Lung (tissue), 12 donors: ENCODE measurements around the gene COG4. TPM values are rescaled to one million over a fixed set of nuclear protein-coding genes. Genes with fewer than 3 reads are reported as not detected.

Source experiments
- ATAC-seq: fragments of 200-7000 bp; cut with Tn5 transposase; one replicate; pipeline ENCODE4 v1.9.1; 2020; ENCODE audit warnings: moderate number of reproducible peaks; ENCODE audit not compliant: insufficient read depth, low FRiP score
- DNase-seq, 3 donors: peaks; one replicate each; pipeline ENCODE4 v3.0.0-alpha.2; 2013 to 2017
- H3K27ac ChIP-seq, 2 donors: one replicate each; pipeline ENCODE4 v1.5.1; 2013; ENCODE audit warnings: mild to moderate bottlenecking in 2 of 2, moderate library complexity in 2 of 2, control low read depth in 1 of 2, inconsistent platforms in 1 of 2, low read depth in 1 of 2, low read length in 1 of 2
- H3K27me3 ChIP-seq, 3 donors: one replicate each; pipeline ENCODE4 v1.5.1; 2013; ENCODE audit warnings: low read length in 2 of 3; ENCODE audit not compliant: control insufficient read depth in 3 of 3, insufficient read depth in 3 of 3
- H3K36me3 ChIP-seq, 4 donors: one replicate each; pipeline ENCODE4 v1.5.1; 2013; ENCODE audit warnings: low read length in 4 of 4, mild to moderate bottlenecking in 1 of 4, moderate library complexity in 1 of 4; ENCODE audit not compliant: control insufficient read depth in 4 of 4, insufficient read depth in 4 of 4
- H3K4me1 ChIP-seq, 5 donors: one replicate each; pipeline ENCODE4 v1.5.1; 2013; ENCODE audit warnings: low read length in 5 of 5, mild to moderate bottlenecking in 2 of 5, moderate library complexity in 1 of 5; ENCODE audit not compliant: control insufficient read depth in 5 of 5, insufficient read depth in 5 of 5
- H3K4me3 ChIP-seq: one replicate; pipeline ENCODE4 v1.5.1; 2013; ENCODE audit warnings: mild to moderate bottlenecking, control low read depth, moderate library complexity
- H3K9ac ChIP-seq, 2 donors: one replicate each; pipeline ENCODE4 v1.5.1; 2013; ENCODE audit warnings: low read length in 2 of 2, control low read depth in 1 of 2; ENCODE audit not compliant: insufficient read depth in 1 of 2
- H3K9me3 ChIP-seq, 4 donors: one replicate each; pipeline ENCODE4 v1.5.1; 2013; ENCODE audit warnings: low read length in 3 of 4, mild to moderate bottlenecking in 1 of 4, moderate library complexity in 1 of 4; ENCODE audit not compliant: control insufficient read depth in 4 of 4, insufficient read depth in 3 of 4
- CTCF ChIP-seq: IDR thresholded peaks from 2 replicates; pipeline ENCODE4 v1.5.1; 2012; ENCODE audit warnings: mild to moderate bottlenecking; ENCODE audit errors: control extremely low read depth, extremely low read depth
- WGBS, 2 donors: extraction: QIAGEN DNeasy Blood & Tissue Kit; methylation state at CpG; one replicate each; pipeline ENCODE4 v1.1.7; 2013; 5-methylcytosine and 5-hydroxymethylcytosine counted together
- polyA plus RNA-seq, 2 donors: library from polyadenylated mRNA; stranded (reverse); fragments of 200-250 nt; gene quantifications; one replicate each; pipeline ENCODE4 v1.2.1, GENCODE V29; 2013
- total RNA-seq, 2 donors: library from RNA; depleted of rRNA in 1 of 2; stranded (reverse); fragments of >200 nt in 1 of 2; gene quantifications; one replicate each; pipeline ENCODE4 v1.2.1, GENCODE V29; 2014 to 2021
- donor health status: control.
- donor health status: control.
- donor health status: Bipolar disorder and iron deficiency.
- donor health status: healthy.
- donor health status: DM: yes; HTN: yes; CAD: no.

The COG4 gene
- total and polyA plus RNA-seq, 4 donors = 29.3 to 65.8 (median 39.4) TPM

GRCh38 chr16:70438585-70438968, 84.8 kb downstream of the COG4 start:
- ATAC-seq = no peak

GRCh38 chr16:70437582-70438557, 85.5 kb downstream of the COG4 start:
- Histone ChIP-seq H3K9ac (peak overlapping the region in 1 of 2 donors; percentile 73), H3K27ac (peak overlapping the region in 1 of 2 donors; percentile 85), H3K9me3 (no peaks in the 10 kb centered on the region), H3K4me1 (peaks cover 14 to 49% (median 24%) of the 10 kb centered on the region in 5 donors), H3K36me3 (peaks cover 0 to 16% (median 6%) of the 10 kb centered on the region in 4 donors), H3K27me3 (no peaks in the 10 kb centered on the region), H3K4me3 (peak overlapping the region; percentile 79)
- WGBS, 2 donors = 19 to 20% methylated on average over 22 of the region's 22 CpGs
- ATAC-seq = no peak
- peak; percentile 50 to 76 (median 65) for DNase-seq
- no peak for TF ChIP-seq CTCF

More at GRCh38 chr16:70438585-70438968, 84.8 kb downstream of the COG4 start:
- peaks cover 11 to 42% (median 18%) of the 10 kb centered on the region in 5 donors for H3K4me1 ChIP-seq
- DNase-seq = peak; percentile 54 to 72 (median 63)
- peak overlapping the region; percentile 79 for H3K4me3 ChIP-seq
- 1% methylated on average over 15 to 39 of the region's 39 CpGs for WGBS, 2 donors
- H3K9me3 ChIP-seq = no peaks in the 10 kb centered on the region
- no peaks in the 10 kb centered on the region for H3K27me3 ChIP-seq
- peak overlapping the region; percentile 64 to 85 for H3K27ac ChIP-seq
- H3K36me3 ChIP-seq = peaks cover 0 to 16% (median 6%) of the 10 kb centered on the region in 4 donors
- TF ChIP-seq CTCF = no peak
- H3K9ac ChIP-seq = peak overlapping the region in 1 of 2 donors; percentile 73

DNA sequence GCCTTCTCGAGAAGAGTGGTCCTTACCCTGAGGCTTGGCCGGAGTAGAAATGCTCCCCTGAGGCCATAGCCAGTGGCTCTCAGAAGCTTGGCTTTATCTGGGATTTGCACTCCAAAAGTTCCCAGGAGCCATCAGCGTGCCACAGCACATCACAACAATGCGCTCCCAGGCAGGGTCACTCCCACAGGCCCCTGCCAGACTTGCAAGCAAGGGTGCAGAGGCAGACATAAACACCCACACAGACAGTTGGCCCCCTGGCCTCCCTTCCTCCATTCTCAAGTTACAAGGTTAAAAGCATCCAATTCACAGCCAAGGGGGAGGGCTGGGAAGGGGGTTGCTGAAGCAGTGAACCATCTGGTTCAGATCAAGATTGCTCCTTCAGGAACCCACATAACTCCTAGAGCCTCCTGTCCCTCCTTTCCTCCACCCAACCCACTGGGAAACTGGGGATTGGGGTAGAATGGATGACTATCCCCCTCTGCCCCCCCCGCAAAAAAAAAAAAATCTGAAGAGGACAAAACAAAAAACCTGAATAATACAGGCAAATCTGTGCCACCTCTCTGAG, 86.3 kb downstream of the COG4 start:
- H3K36me3 ChIP-seq = peaks cover 0 to 16% (median 6%) of the 10 kb centered on the region in 4 donors
- no peaks in the 10 kb centered on the region for H3K27me3 ChIP-seq
- peak; percentile 89 to 94 (median 92) for DNase-seq
- 60 to 63% methylated on average over 5 of the region's 5 CpGs for WGBS, 2 donors
- H3K9me3 ChIP-seq = no peaks in the 10 kb centered on the region
- peaks cover 22 to 57% (median 29%) of the 10 kb centered on the region in 5 donors for H3K4me1 ChIP-seq
- TF ChIP-seq CTCF = no peak
- ATAC-seq = no peak
- H3K4me3 ChIP-seq = no peak overlapping the region
- H3K9ac ChIP-seq = no peak overlapping the region
- peak overlapping the region in 1 of 2 donors; percentile 85 for H3K27ac ChIP-seq
